ENCODE results near the gene SLC8A3.

SLC8A3 gene

GRCh38 chr14:70180718-70181117, 8.0 kb downstream of the SLC8A3 start:
- in situ Hi-C loops (cut with HindIII; ENCODE audit: low sequenced_read_pairs) = no loop called here

DNA sequence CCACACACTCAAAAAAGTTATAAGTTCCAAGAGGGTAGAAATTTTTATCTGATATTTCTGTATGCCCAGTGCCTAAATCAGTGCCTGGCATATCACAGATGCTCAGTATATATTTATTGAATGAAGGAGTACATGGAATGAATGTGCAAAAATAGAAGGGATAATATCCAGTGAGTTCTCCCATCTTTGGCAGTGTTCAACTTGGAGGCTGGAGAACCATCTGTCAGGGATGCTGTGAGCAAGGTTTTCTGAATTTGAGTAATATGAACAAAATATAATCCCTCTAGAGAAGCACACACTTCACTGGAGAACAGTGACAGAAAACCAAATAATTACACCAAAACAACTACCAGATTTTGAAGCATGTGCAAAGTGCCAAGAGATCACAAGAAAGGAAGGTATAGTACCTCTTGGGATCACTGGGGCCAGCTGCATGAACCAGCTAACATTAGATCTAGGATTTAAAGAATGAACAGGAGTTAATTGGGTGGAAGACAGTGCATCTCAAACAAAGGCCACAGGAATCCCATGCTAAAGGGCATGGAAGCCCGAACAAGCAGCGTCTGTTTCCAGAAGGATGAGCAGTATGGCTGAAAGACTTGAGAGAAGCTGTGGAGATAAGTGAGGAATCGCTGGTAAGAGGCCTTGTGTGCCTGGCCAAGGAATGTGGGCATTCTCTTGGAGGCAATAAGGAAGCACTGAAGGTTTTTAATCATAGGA, 11.5 kb downstream of the SLC8A3 start:
- in situ Hi-C loops (cut with HindIII; ENCODE audit: low sequenced_read_pairs) = no loop called here

GRCh38 chr14:70173569-70173968, 15.2 kb downstream of the SLC8A3 start:
- in situ Hi-C loops (cut with HindIII; ENCODE audit: low sequenced_read_pairs) = no loop called here

- in situ Hi-C loops (cut with HindIII; ENCODE audit: low sequenced_read_pairs) = no loop called here
Measured at GRCh38 chr14:70171726-70172125, 17.0 kb downstream of the SLC8A3 start.

DNA sequence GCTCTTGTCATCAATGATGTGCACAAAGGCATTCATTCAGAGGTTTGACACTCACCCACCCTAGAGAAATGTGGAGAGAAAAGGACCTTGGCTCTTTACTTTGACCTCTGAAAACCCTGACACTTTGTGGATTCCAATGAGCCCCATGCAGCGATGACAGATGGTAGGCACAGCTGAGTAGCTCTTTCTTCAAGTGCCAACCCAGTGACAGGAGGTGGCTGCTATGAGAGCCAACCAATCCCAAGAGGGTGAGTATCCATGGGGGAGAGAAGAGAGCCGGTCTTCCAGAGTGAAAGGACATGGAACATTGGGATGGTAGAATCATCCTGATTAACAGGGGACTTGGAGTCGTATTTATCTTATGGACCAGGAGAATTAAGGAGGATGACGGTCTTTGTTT, 17.8 kb downstream of the SLC8A3 start:
- in situ Hi-C loops (cut with HindIII; ENCODE audit: low sequenced_read_pairs) = no loop called here

DNA sequence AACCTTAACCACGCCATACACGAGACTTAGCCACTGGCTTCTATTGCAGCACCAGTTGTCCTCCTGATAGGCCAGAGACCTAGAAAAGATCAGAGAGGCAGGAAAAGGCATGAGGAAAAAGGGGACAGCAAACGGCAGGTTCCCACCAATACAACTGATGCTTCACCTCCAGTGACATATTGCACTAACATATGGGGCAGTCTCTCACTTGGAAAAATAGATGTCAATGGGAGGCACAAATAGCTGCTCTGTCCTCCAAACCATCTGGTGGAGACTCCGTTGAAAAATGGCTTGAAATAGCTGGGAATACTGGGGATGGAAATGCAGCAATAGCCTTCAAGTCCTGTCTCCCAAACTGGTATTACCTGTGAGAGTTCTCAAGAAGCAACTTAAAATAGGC, 20.3 kb downstream of the SLC8A3 start:
- in situ Hi-C loops (cut with HindIII; ENCODE audit: low sequenced_read_pairs) = no loop called here

DNA sequence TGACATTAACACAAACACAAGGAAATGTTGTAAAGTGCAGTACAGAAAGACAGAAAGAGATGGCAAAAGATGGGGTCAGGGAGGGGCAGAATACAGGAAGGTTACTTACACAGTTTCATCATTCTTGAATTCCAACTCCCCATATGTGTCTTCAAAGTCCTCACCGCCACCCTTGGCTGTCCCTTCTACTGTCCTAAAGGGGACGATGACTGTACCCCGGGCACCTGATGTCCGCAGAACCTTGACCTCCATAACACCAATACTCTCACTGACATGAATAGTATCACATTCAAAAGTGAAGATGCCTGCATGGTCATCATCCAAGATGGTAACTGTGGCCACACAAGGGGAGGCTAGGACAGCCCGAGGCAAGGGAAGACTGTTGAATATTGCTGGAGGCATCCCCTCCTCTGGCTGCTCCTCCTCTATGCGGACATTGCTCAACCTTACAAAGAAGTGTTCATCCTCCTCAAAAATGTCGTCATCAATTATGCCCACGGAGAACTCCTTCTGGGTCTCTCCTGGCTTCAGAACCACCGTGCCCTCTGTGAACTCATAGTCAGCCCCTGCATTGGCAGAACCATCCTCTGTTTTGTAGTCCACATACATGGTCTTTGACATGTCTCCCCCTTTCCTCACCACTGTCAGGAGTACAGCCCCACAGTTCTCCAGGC, 22.1 kb downstream of the SLC8A3 start:
- in situ Hi-C loops (cut with HindIII; ENCODE audit: low sequenced_read_pairs) = no loop called here

DNA sequence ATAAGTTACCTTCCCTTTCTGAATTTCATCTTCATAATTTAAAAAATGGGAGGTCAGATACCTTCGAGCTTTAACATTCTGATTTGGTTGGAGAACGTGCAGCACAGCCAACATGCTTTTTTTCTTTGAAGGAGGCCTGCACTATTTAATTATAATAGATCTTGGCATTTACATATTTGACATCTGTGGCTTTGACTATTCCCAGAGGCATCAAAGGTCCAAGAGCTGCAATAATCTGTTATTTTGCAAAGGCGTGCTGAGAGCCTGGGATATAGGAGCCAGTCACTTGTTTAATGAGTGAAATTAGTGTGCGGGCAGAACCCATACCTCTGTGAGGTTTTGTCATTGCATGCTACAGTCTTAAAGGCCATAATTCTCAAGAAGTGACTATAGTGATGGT, 26.4 kb downstream of the SLC8A3 start:
- in situ Hi-C loops (cut with HindIII; ENCODE audit: low sequenced_read_pairs) = no loop called here

DNA sequence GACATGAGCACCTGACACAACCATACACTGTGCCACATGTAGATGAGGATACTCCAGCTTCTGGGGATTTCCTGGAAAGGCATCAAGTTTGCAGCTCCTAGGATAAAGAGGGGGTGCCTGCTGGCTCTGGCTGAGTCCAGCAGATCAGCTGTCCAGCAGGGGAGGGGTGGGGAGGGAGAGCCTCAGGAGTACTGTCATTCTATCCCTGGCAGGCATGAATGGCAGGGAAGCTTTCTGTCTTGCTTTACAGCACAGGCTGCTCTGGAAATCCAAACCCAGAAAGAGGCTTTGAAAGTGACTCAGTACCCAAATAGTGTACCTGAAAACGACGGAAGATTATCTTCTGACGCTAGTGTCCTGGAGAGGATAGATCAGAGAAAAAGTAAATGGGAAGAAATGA, 32.2 kb downstream of the SLC8A3 start:
- in situ Hi-C loops (cut with HindIII; ENCODE audit: low sequenced_read_pairs) = no loop called here

DNA sequence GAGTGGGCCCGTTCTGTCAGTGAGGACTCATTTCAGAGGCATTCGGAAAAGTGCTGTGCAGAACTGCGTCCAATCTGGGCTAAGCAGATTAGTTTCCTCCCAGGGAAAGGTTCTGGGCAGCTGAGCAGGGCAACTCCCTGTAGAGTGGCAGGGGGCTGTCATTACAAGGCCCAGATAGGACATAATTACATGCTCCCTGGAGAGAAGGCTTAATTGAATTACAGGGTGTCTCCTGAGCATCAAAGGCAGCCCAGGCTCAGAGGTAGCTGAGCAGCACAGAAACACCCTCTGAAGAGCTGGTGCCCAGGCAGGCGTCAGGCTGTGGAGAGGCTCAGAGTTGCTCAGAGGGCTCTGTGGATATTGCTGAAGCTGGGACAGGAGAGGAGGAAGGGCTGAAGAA, 36.0 kb downstream of the SLC8A3 start:
- in situ Hi-C loops (cut with HindIII; ENCODE audit: low sequenced_read_pairs) = no loop called here

DNA sequence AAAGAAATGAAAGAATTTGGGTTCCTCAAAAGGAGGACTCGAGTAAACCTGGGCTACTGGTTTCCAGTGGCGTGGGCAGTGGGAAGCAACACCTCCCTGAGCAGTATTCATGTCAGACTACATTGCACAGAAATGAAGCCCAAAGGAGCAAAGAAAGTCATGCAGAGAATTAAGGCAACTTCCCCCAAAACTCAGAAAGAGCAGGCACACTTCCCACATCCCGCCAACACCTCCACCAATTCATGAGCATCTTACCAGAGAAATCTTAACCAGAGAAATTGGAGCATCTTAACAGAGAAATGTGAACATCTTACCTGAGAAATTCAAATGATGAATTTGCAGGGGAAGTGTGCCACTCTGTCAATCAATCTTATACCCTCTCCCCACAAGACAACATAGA, 36.7 kb downstream of the SLC8A3 start:
- in situ Hi-C loops (cut with HindIII; ENCODE audit: low sequenced_read_pairs) = no loop called here

GRCh38 chr14:70149596-70150165, 39.1 kb downstream of the SLC8A3 start:
- in situ Hi-C loops (cut with HindIII; ENCODE audit: low sequenced_read_pairs) = no loop called here

GRCh38 chr14:70148911-70149595, 39.7 kb downstream of the SLC8A3 start:
- in situ Hi-C loops (cut with HindIII; ENCODE audit: low sequenced_read_pairs) = no loop called here

- in situ Hi-C loops (cut with HindIII; ENCODE audit: low sequenced_read_pairs) = no loop called here
Measured at GRCh38 chr14:70148351-70148750, 40.4 kb downstream of the SLC8A3 start.

- in situ Hi-C loops (cut with HindIII; ENCODE audit: low sequenced_read_pairs) = no loop called here
Measured at GRCh38 chr14:70144046-70144445, 44.7 kb downstream of the SLC8A3 start.

GRCh38 chr14:70143306-70143705, 45.4 kb downstream of the SLC8A3 start:
- in situ Hi-C loops (cut with HindIII; ENCODE audit: low sequenced_read_pairs) = no loop called here

GRCh38 chr14:70140614-70141013, 48.1 kb downstream of the SLC8A3 start:
- in situ Hi-C loops (cut with HindIII; ENCODE audit: low sequenced_read_pairs) = no loop called here

- in situ Hi-C loops (cut with HindIII; ENCODE audit: low sequenced_read_pairs) = no loop called here
Measured at GRCh38 chr14:70139384-70139783, 49.4 kb downstream of the SLC8A3 start.

DNA sequence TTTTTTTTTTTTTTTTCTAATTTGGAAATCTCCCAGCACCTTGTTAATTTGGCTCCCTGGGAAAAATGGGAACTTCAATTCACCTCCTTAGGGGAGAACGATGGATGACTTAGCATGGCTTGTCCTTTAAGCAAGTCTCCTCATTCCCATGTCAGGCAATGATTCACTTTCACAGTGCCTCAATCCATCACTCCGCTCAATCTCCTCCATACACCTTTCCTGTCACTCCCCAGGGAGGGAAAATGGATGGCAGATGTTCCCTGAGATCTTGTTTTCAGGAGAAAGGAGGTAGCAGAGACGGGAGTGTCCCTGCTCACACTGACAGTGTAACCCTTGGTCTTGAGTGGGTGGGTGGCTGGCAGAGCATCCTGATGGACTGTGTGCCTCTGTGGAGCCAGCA, 51.0 kb downstream of the SLC8A3 start:
- in situ Hi-C loops (cut with HindIII; ENCODE audit: low sequenced_read_pairs) = no loop called here

GRCh38 chr14:70133461-70133860, 55.3 kb downstream of the SLC8A3 start:
- in situ Hi-C loops (cut with HindIII; ENCODE audit: low sequenced_read_pairs) = no loop called here

GRCh38 chr14:70130482-70130881, 58.3 kb downstream of the SLC8A3 start:
- in situ Hi-C loops (cut with HindIII; ENCODE audit: low sequenced_read_pairs) = no loop called here

GRCh38 chr14:70127186-70127585, 61.6 kb downstream of the SLC8A3 start:
- in situ Hi-C loops (cut with HindIII; ENCODE audit: low sequenced_read_pairs) = no loop called here

Measured in DLD1 (cell line).